Kidney capillary endothelial cell (primary cell): ENCODE data around the gene PTH1R.
"Not testable (repeated sequence)": the region's sequence is repeated elsewhere in the genome, so short reads cannot be mapped to it uniquely, and the experiment has no call there.

Source experiments
- DNase-seq: peaks from one replicate; pipeline ENCODE4 v3.0.0-alpha.2; 2018; ENCODE audit warnings: low spot score

PTH1R gene

GRCh38 chr3:46899151-46900006, 21.9 kb downstream of the PTH1R start:
- peak; percentile 53 for DNase-seq

- no peak for DNase-seq
These were observed 22.4 kb downstream of the PTH1R start for GRCh38 chr3:46900007-46900292.

- no peak for DNase-seq
These were observed 22.8 kb downstream of the PTH1R start for GRCh38 chr3:46900356-46900755.

GRCh38 chr3:46901061-46901460, 23.5 kb downstream of the PTH1R start:
- DNase-seq: no peak

- no peak for DNase-seq
These were observed 24.2 kb downstream of the PTH1R start for GRCh38 chr3:46901591-46902187.

GRCh38 chr3:46902188-46902631, 24.7 kb downstream of the PTH1R start:
- DNase-seq: no peak

- DNase-seq: peak; percentile 52
These were observed 26.1 kb downstream of the PTH1R start for GRCh38 chr3:46903341-46904302.

- no peak for DNase-seq
These were observed 27.0 kb downstream of the PTH1R start for GRCh38 chr3:46904303-46905212.

GRCh38 chr3:46905213-46905560, 27.7 kb downstream of the PTH1R start:
- no peak for DNase-seq

GRCh38 chr3:46905661-46906451, 28.3 kb downstream of the PTH1R start:
- DNase-seq: no peak

GRCh38 chr3:46906471-46907058, 29.0 kb downstream of the PTH1R start:
- DNase-seq: no peak

GRCh38 chr3:46907271-46907670, 29.8 kb downstream of the PTH1R start:
- DNase-seq: no peak

- DNase-seq: no peak
These were observed 30.4 kb downstream of the PTH1R start for GRCh38 chr3:46907960-46908293.

GRCh38 chr3:46908294-46908985, 30.9 kb downstream of the PTH1R start:
- DNase-seq: no peak

- no peak for DNase-seq
These were observed 31.5 kb downstream of the PTH1R start for GRCh38 chr3:46908986-46909534.

- peak; percentile 79 for DNase-seq
These were observed 32.1 kb downstream of the PTH1R start for GRCh38 chr3:46909535-46910161.

- DNase-seq: no peak
These were observed 32.7 kb downstream of the PTH1R start for GRCh38 chr3:46910166-46910760.

- not testable (repeated sequence) for DNase-seq
These were observed 33.4 kb downstream of the PTH1R start for GRCh38 chr3:46910914-46911313.

GRCh38 chr3:46912986-46913385, 35.5 kb downstream of the PTH1R start:
- DNase-seq: no peak
